Measurements from ENCODE around the gene SLC41A3.

DNA sequence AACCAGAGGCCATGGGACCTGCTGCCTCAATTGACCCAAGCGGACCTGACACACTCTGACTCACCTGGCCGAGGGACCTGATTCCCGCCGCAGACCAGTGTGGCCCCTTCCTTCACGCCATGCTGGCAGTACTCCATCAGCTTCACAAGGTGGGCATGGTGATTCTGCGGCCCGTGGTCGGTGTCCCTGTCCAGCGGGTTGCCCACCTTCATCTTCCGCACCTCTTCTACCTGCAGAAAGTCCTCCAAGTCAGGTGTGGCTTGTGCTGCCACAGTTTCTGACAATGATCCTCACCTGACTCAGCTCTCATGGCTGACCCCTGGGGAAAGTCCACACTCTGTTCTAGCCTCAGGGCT, 25.9 kb upstream of the SLC41A3 start:
- TF ChIP-seq POLR2A (IDR thresholded peaks at IDR 0.05) = no peak
- TF ChIP-seq, protein P1, sequence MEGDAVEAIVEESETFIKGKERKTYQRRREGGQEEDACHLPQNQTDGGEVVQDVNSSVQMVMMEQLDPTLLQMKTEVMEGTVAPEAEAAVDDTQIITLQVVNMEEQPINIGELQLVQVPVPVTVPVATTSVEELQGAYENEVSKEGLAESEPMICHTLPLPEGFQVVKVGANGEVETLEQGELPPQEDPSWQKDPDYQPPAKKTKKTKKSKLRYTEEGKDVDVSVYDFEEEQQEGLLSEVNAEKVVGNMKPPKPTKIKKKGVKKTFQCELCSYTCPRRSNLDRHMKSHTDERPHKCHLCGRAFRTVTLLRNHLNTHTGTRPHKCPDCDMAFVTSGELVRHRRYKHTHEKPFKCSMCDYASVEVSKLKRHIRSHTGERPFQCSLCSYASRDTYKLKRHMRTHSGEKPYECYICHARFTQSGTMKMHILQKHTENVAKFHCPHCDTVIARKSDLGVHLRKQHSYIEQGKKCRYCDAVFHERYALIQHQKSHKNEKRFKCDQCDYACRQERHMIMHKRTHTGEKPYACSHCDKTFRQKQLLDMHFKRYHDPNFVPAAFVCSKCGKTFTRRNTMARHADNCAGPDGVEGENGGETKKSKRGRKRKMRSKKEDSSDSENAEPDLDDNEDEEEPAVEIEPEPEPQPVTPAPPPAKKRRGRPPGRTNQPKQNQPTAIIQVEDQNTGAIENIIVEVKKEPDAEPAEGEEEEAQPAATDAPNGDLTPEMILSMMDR (IDR thresholded peaks at IDR 0.05) = no peak
- TF ChIP-seq EP300 (IDR thresholded peaks at IDR 0.05; ENCODE audit: low read depth) = no peak
- no peak for TF ChIP-seq POLR2AphosphoS5 (IDR thresholded peaks at IDR 0.05)

All from transverse colon (tissue), 4 donors.